GM19240 (cell line): Measurements from ENCODE around the gene MS4A8.

Source experiments
- DNase-seq: peaks from one replicate; pipeline ENCODE4 v3.0.0; 2011; ENCODE audit warnings: low spot score; ENCODE audit not compliant: insufficient read length

The MS4A8 gene

GRCh38 chr11:60763692-60764369, 64.4 kb downstream of the MS4A8 start:
- no peak for DNase-seq

- DNase-seq = peak; percentile 47
Observed at GRCh38 chr11:60764879-60765278, 65.5 kb downstream of the MS4A8 start.

- DNase-seq = no peak
Observed at GRCh38 chr11:60765355-60765754, 65.9 kb downstream of the MS4A8 start.
